ENCODE data around the gene COPZ2.
"Not testable (repeated sequence)": the region's sequence is repeated elsewhere in the genome, so short reads cannot be mapped to it uniquely, and the experiment has no call there.

The COPZ2 gene

DNA sequence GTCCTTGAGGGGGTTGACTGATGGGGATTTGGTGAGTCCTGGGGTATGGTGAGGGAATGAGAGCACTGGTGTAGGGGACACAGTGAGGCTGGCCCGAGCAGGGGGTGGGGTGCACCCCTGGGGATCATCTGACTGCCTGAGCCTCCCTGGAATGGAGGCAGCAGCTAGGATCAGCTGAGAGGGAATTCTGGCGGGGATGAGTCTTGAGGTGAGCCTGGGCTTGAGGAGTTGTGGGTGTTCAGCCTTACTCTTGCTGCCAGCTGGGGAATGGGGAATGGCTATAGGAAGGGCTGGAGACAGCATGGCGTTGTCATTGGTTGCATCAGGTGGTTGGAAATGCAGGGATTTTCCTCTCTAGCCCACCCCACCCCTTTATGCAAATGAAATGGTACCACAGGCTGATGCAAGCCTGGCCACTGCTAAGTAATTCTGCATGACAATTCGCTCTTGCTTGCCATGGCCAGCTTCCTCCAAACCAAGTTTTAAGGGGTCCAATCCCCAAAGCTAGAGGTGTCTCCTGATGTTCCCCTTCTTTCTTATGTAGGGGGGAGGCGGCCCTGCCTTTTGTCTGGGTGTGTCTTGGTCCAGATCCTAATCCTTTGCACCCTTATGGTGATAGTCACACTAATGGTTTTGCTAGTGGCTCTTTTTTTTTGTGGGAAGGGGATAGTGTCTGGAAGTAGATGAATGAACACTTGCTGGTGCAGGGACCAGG lies 18.1 kb upstream of the COPZ2 start:
- DNase-seq = no peak

DNA sequence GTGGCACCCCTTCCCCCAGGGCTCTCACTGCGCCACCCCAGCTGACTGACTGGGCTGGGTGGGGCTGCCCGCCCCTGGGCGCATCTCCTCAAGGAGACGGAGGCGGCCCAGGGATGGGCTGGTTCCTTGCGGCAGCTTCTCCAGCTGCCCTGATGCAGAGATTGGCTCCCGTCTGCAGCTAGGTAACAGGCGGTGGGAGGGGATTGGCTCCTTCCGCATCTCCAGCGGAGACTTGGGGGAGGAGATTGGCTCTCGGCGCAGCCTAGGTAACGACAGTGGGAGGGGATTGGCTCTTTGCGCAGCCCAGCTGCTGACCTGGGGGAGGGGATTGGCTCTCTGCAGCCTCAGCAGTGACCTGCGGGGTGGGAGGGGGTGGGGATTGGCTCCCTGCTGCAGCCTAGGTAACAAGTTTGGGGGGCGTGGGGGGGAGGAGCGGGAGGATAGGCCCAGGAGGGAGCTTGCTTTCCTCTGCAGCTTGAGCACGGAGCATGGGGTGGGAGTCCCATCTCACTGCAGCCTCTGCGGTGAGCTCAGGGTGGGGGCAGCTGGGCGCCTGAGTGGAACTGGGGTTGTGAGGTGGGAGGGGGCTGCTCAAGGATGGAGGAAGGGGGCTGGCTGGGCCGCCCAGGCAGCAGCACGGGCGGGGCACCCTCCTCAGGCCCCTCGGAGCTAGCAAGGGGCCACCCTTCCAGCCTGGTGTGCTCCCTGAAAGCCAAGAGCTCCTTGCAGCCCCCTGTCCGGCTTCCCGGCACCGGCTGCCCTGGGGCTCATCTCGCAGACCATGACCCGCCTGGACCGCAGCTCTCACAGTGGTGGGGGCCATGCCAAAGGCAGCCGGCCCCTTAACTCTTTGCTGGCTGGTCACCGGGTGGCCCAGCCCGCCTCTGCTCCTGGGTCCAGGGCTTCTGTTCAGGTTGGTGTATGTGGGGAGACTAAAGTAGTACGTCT lies 16.9 kb upstream of the COPZ2 start:
- DNase-seq = peak; percentile 41 to 79

DNA sequence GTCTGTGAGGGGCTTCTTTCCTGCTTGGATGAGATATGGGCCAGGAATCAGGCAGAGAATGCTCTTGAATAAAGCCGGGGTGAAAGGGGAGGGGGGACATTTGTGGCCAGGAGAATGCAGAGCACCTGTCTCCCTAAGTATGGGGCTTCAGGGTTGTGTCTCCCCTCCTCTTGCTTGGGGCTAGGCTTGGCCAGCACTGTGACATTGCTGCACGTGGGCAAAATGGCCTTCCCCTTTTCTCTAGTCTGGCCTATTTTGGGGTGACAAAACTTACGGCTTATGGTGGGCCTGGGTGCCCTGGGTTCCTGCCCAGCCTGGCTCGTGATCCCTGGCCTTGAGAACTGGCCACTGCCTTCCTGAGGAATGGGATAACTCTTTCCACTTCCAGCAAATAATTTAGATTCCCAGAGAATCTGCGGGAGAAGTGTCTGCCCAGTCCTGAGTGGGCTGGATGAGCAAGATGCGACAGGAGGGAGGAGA lies 16.2 kb upstream of the COPZ2 start:
- no peak for DNase-seq

DNA sequence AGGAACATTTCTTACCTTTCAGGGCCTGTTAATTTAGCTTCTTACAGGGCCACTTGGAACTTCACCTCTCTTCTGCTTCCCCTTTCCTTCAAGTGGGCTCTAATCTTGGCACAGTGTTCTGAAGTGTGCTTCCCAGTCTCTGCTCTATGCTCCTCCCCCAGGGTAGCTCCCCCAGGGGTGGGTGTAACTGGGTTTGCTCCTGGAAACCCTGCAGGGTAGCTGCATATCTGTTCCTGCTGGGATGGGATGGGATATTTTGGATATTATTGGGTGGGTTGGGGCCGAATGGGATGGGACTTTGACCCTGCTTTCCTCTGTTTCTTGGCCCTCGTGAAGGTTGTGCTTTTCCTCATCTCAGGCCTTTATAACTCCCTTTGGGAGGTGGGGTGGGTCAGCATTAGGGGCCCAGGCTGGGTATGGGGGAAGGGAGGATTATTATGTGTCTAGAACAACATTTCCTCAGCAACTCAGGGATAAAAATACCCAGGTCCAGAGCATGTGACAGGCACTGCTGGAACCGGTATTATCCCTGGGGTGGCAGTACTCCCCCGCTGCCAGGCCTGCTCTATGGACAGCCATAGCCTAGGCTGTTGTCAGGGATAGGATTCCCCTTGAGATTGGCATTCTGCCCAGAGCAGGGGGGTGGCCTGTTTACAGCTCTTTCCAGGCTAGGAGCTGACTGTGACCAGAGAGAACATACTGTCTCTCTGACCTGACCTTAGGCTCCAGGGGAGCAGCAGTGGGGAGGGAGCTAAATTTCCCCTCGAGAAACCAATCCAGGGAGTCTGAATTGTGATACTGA lies 15.6 kb upstream of the COPZ2 start:
- peak; percentile 11 to 68 for DNase-seq

DNA sequence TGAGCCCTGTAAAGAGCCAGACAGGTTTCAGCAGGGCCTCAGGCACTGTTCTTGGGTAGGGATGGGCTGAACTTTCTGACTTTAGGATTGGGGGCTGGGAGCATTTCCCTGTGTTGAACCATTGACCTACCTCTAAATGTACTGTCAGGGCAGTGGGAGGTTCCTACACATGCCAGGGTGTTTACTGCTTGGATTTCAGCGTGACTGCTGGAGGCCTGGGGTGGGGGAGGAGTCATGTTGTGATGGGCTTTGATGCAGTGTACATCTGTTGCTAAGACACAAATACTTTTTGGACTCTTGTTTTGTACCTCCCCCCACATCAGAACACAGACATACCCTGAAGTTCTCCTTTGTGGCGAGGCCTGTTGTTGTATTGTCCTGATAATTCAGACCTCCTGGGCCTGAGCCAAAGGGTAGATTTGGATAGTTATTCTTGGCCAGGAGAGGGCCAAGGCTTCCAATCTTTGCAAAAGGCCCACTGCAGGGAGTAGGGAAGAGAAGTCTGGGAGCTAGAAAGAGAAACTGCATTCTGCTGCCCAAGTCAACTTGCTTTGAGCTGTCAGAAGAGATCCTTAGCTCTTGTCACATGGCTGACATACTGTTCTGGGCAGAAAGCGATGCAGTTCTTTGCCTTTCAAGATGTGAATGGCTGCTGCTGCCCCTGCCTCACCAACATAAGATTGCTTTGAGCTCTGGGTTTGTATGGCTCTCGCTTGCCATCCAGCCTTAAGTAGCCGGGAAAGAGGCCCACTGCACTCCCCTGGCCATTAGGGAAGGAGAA lies 14.3 kb upstream of the COPZ2 start:
- DNase-seq = no peak

DNA sequence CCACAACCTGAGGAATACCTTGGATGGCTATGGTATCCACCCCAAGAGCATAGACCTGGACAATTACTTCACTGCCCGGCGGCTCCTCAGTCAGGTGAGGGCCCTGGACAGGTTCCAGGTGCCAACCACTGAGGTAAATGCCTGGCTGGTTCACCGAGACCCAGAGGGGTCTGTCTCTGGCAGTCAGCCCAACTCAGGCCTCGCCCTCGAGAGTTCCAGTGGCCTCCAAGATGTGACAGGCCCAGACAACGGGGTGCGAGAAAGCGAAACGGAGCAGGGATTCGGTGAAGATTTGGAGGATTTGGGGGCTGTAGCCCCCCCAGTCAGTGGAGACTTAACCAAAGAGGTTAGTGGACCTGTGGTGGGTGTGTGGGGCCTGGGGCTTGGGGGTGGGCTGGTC lies 13.7 kb upstream of the COPZ2 start:
- no peak for DNase-seq

DNA sequence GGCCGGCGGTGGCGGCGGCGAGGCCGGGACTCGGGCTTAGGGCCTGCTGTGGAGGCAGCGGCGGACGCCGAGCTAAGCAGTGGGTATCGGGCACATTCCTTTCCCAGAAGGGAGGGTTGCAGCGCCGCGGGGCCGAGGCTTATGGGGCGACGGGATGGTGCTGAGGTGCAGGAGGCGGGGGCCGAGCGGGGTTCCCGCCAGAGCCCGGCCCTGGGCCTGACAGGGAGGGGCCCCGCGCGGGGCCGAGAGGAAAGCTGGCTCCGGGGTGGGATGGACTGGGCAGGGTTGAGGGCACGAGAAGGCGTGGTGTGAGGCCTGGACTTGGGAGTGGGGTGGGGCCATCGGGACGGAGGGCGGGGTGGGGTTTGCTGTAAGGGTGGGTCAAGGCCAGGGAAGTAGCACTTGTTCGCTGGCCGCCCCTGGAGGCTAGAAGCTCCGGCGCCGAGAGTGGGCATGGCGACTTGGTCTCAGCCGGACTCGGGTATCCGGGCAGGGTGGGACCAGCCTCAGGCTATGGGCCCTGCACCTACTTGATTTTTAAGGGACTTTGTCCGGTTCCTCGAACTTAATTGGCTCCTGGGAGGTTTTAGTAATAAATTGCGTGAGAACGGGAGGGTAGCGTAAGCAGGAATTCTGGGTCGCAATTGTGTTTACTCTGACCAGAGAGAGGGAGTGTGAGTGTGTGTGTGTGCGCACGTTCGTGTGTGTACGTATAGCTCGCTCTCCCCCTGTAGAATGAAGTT lies 11.0 kb upstream of the COPZ2 start:
- peak; percentile 80 to 82 for DNase-seq

DNA sequence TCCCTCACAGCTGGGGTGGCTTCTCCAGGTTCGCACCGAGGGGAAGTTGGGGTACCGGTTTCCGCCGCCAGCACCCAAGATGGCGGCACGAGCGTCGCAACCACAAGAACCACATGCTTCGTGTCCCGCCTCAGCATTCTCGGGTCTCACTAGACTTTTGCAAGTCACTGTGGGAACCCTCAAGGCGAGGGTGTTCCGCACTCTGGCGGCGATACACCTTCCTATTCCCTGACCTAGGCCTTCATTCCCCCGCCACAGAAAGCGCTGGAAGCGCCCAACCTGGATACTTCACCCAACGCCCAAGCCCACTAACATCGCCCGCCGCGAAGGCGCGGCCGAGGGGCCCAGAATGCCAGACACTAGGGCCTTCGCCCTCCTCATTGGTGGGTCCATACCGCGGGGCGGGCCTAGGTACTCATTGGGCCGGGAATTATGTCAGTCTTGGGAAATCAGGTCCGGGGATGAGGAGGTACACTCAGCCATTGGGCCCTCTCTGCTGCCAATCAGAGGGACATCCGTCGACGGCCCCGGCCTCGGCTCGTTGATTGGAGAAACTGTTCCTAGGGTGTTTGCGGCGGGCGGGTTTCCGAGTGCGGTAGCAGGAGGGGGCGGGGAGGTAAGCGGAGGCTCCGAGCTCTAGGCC lies 10.3 kb upstream of the COPZ2 start, which contains the start of gene NFE2L1:
TSS of gene NFE2L1 (plus strand) at position 619 of the 643 bp plus-strand sequence. CDS start 2,760 bp downstream, outside the sequence.
- DNase-seq = peak; percentile 100

DNA sequence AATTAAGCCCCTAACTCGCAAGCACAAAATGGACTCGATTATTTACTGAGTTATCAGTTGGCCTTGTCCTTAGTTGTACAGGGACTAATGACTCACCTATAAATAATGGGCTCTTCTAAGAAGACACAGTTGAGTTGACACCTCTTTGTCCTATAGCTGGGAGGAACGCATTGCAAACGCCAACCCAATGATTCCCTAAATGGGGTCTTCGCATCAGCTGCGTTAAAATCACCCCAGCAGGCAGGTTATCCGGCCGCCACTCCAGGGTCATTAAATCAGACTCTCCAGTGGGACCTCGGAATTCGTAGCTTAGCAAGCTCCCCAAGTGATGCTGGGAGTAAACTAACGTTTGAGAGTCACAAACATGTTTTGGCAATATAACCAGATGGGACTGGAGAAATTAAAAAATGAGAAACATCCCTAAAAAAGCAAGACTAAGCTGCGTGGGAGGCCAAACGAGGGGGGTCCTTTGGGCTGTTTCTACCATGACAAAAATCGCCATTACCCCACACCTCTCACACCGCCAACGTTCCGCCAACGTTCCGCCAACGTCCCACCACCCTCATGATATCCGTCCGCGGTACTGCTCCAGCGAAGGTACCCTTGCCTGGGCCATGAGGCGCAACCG lies 9.6 kb upstream of the COPZ2 start:
- peak in 1 of 2 experiments; percentile 43 for DNase-seq

DNA sequence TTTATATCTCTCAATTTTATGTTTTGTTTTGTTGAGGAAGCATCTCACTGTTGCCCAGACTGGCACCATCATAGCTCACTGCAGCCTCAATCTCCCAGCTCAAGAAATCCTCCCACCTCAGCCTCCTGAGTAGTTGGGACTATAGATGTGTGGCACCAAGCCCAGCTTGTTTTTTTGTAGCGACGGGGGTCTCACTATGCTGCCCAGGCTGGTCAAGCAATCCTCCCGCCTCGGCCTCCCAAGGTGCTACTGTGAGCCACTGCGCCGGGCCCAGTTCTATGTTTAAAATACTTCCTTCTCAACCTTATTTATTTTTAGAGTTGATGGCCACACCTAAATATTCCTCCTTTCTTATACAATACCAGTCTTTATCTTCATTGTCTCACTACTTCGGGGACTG lies 8.7 kb upstream of the COPZ2 start:
- no peak for DNase-seq

DNA sequence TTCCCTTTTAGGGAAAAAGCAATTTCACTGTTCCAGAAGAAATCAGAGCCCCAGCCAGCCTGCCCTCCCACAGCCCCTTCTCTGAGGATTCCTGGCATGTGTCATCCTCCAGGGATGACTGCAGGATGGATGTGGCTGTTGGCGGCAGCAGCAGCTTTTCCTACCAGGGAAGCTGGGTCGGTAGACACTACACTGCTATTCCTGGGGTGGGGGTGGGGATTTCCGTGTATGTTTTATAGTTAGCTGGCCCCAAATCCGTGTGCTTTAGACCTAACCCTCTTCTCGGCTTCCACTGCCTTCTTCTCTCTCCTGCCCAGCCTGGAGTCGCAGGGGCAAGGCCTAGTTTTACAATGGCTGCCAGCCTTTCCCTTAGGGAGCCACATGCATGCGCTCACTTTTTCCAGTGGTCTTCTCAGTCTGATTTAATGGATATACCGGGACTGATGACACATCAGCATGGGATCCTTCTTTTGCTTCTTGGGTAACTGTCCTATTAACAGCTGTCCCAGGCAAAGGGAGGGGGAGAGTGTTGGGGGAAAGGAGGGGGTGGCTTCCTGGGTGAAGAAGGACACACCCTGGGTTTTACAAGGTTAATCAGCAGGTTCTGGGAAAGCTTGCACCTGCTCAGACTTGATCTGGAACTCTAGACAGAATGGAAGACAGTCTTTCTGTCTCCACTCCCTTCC lies 7.9 kb upstream of the COPZ2 start:
- DNase-seq = no peak

DNA sequence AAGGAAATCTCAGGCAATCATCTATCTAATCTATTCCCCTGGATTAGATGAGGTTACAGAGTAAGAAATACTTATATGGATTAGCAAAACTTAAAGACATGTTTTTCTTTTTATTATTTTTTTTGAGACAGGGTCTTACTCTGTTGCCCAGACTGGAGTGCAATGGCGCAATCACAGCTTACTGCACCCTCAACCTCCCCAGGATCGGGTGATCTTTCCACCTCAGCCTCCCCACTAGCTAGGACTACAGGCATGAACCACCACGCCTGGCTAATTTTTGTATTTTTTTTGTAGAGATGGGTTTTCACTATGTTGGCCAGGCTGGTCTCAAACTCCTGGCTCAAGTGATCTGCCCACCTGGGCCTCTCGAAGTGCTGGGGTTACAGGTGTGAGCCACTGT lies 7.3 kb upstream of the COPZ2 start:
- DNase-seq = no peak

DNA sequence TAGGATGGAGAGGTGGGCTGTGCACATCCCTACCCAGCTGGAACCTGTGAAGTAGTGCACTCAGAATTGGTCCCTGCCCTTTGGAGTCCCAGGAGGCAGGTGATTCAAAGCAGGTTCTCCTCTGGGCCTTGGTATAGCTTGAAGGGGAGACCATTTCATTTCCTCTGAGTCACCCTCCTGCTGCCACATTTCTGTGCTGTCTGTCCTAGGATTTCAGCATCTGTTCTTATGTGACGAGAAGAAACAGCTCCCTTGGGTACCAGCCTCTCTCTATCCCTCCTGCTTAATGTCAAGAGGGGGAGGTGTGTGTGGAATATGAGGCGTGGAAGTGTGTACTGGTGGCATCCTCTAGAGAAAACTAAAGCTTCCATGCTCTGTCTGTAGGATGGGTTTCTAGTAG lies 5.6 kb upstream of the COPZ2 start:
- DNase-seq = peak in 1 of 2 experiments; percentile 56

DNA sequence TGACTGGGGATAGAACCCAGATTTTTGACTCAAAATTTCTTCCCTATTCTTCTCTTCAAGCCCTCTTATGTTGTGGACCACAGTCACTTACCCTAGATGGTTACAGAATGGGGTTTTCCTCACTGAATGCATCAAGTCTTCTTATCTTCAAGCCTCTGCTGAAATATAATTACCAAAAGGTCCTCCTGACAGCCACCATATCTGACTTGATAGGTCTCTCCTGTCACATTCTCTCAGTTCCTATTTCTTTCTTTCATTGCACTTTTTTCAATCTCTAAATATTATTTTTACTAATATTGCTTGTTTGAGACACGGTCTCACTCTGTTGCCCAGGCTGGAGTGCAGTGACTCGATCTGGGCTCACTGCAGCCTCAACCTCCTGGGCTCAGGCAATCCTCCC lies 1.1 kb upstream of the COPZ2 start:
- DNase-seq = no peak

DNA sequence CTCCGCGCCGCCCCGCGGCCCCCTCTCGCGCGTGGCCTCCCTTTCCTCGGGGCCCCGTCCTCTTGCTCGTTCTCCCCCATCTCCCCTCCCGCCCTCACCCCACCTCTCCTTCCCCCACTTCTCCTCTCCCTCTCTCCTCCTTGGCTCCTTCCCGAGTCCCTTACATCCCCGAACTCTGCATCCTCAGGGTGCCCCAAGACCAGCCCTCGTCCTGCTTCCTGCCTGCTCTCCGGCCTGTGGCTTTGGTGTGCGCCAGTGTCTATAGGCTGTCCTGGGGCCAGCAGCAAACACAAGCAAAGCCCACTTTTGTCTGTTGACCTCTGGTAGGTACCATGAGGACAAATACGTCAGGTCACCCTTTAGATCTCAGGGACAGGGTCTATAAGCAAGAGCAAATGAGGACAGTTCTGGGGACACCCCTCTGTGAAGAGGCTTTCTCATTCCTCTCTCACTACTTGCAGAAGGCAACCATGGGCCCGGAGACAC lies 284 bp upstream of the COPZ2 start:
- no peak for DNase-seq

DNA sequence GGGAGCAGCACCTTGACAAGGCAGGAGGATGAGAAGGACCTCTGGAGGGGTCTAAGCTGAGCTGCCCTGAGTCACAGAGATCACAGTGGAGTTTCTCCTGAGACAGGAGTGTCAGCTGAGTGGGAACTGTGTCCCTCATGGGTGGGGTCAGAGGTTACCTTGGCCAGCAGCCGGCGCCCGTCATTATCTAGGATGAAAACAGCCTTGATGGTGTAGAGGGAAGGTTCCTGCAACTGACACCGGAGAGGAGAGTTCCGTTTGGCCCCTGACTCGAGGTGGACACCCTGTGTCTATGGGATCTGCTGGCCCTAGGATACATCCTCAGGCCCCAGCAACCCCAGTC lies 933 bp downstream of the COPZ2 start:
- DNase-seq = no peak

DNA sequence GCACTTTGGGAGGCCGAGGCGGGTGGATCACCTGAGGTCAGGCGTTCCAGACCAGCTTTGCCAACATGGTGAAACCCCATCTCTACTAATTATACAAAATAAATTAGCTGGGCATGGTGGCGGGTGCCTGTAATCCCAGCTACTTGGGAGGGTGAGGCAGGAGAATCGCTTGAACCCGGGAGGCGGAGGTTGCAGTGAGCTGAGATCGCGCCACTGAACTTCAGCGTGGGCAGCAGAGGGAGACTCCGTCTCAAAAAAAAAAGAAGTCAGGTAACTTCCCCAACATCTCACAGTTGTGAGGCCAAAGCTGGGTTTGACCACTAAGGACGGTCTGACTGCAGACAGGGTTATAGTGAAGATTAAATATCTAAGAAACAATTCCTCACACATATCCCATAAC lies 2.9 kb downstream of the COPZ2 start:
- DNase-seq = not testable (repeated sequence)

DNA sequence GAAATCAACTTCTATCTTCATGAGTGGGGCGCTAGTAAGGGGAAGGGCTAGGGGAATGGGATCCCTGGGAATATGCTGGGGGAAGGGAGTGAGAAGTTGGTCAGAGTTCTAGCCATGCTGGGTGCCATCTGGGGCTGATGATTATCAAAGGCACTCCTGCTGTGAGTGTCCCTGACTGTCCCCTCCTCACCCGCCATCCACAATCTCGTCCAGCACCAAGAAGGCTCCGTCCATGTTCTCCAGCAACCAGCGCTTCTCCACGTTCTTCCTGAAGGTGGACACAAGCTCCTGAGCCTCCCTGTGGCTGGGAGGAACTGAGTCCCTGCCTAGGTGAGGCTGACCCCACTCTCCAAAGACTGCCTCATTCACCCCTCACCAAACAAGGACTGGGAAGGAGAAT lies 5.6 kb downstream of the COPZ2 start:
- DNase-seq = no peak

DNA sequence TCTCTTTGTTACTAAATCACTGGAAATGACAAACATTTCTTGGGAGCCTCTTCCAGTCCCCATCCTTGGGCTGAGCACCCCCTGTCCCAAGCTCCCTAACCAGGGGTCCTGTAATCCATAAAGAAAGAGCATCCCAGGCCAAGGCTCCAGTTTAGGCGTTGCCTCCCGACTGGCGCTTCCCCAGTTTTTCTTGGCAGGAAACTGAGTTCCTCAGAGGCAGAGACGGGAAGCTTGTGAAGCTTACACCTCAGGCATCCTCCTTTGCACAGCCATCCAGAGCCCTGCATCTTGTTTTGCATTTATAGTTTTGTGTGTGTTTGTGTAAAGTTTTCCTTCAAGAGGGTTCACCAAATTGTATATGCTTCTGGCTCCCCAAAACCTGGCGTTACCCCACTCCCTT lies 7.1 kb downstream of the COPZ2 start:
- no peak for DNase-seq

DNA sequence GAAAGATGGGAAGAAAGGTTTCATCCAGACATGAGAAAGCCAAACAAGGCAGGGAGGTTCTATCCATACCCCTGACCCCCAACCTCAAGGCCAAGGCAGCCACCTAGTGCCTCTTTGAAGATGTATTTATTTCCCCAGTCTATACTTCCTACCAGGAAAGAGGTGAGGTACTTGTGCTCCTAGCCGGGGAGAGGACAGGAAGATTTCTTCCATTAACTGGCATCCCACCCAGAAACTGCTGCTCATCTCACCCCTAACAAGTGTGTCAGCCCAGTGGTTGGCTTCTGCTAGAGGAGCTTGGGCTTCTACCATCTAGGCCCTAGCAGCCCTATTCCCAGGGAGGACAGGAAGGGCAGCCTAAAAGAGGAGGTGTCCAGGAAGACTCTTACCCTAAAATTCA lies 8.9 kb downstream of the COPZ2 start:
- no peak for DNase-seq
